Ovary (tissue), 3 donors: ENCODE results near the gene ASMTL.

Source experiments
- CTCF ChIP-seq, 3 donors: fragments of 450-650 bp in 2 of 3; fragments of 200-600 bp in 1 of 3; IDR thresholded peaks; one replicate each; pipeline versions ENCODE4 v1.5.1 to v1.8.0; 2016 to 2022; ENCODE audit warnings: antibody characterized with exemption in 3 of 3, mild to moderate bottlenecking in 1 of 3
- POLR2A ChIP-seq: fragments of 450-650 bp; IDR thresholded peaks from one replicate; pipeline ENCODE4 v1.6.1; 2017; ENCODE audit warnings: antibody characterized with exemption, mild to moderate bottlenecking, moderate library complexity
- donor health status: DM: no; HTN: no; CAD: no.

GRCh38 chrX:1491851-1492349 lies 39.2 kb upstream of the ASMTL start:
- no peak for TF ChIP-seq CTCF (IDR thresholded peaks at IDR 0.05)
- TF ChIP-seq POLR2A: no peak
